Cardiac septum (tissue), 1 donor: ENCODE results near the gene PTPN1. TPM values are rescaled to one million over a fixed set of nuclear protein-coding genes. Genes with fewer than 3 reads are reported as not detected.
"Not testable (repeated sequence)": the region's sequence is repeated elsewhere in the genome, so short reads cannot be mapped to it uniquely, and the experiment has no call there.

Source experiments
- DNase-seq: peaks from one replicate; pipeline ENCODE4 v3.0.0-alpha.2; 2020; ENCODE audit warnings: low spot score
- intact Hi-C: fragments of 100-400 bp; cut with DNase I; formaldehyde crosslinking; loops from one replicate; pipeline ENCODE4 v1.14.0; 2022
- total RNA-seq: library from RNA; stranded (reverse); fragmentation: NEBNext Ultra II Directional; extraction: Animal tissue kit (Norgen Biotek cat#: 25700); gene quantifications from one replicate; pipeline ENCODE4 v1.2.1, GENCODE V29; 2021
- donor health status: DM: no; HTN: no; CAD: no.

Gene PTPN1
- total RNA-seq, 1 donor from 2014 or later = 34.2 TPM

DNA sequence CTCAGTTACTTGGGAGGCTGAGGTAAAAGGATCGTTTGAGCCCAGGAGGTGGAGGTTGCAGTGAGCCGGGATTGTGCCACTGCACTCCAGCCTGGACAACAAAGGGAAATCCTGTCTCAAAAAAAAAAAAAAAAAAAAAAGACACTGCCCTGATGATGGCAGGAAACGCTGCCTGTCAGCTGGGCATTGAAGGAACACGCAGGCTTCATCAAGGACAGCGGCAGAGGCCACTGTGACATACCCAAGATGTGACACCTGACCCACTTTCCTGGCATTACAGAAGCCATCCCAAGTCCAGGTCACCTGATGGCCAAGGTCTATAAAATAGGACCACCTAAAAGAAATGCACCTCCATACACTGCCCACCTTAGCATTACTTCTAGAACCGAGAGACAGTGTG is 105.2 kb downstream of the PTPN1 start:
- no peak for DNase-seq
- intact Hi-C loops = no loop called here

DNA sequence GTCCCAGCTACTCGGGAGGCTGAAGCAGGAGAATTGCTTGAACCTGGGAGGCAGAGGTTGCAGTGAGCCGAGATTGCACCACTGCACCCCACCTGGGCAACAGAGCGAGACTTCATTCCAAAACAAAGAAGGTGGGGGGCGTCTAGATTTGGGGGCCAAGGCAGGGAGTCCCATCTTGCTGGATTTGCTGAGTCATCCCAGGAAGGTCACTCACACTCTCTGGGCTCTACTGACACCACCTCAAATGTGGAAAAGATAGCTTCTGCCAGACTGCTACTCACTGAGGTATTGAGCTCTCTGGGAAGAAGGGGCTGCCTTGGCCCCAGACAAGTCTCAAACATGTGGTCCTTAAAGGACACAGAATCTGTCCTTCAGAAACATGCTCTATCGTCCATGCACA is 106.8 kb downstream of the PTPN1 start:
- DNase-seq = no peak
- intact Hi-C loops = no loop called here

DNA sequence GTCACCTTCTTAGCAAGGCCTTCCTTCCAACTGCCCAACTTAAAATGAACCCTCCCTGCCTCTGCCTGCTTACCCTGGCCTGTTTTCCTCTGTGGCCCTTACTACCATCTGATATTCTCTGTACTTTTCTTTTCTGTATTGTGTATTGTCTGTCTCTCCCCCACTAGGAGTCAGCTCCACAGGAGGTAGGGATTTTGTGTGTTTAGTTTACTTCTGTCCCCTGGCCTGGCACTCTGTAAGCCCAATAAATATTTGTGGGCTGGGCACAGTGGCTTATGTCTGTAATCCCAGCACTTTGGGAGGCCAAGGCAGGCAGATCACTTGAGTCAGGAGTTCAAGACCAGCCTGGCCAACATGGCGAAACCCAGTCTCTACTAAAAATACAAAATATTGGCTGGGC is 108.4 kb downstream of the PTPN1 start:
- no peak for DNase-seq
- intact Hi-C loops = no loop called here

DNA sequence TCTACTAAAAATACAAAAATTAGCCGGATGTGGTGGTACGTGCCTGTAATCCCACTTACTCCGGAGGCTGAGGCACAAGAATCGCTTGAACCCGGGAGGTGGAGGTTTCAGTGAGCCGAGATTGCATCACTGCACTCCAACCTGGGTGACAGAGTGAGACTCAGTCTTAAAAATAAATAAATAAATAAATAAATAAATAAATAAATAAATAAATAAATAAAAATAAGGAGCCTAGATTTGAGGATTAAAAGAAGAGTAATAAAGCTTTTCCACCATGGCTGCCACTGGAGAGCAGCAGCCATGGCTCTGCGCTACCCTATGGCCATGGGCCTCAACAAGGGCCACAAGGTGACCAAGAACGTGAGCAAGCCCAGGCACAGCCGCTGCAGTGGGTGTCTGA is 110.3 kb downstream of the PTPN1 start:
- DNase-seq, intact Hi-C loops: not testable (repeated sequence)

DNA sequence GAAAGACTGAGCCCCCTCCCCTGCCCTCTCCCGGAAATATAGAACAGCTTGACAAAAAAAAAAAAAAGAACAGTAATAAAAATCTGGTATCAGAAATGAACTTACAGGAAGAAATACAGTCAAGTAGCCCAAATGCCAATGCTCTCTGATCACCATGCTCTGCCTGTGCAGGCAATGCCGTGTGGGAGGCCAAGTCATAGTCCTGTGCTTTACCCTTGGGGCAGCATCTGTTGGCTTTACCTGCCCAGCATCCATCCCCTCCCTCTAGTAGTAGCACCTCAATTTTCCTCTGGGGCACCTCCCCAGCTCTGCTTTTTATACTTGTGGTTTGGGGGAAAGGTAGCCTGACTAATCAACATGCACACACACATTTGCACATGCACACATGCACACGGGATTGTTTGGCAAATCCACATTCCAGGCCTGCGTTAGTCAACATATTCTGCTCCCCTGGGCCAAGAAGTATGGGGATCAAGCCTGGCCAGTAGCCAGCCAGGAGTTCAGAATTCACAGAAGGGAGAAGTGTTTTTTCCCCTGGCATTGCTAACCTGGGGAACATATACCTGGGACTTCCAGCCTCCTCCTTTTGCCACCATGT is 111.0 kb downstream of the PTPN1 start:
- DNase-seq = no peak
- intact Hi-C loops = no loop called here

DNA sequence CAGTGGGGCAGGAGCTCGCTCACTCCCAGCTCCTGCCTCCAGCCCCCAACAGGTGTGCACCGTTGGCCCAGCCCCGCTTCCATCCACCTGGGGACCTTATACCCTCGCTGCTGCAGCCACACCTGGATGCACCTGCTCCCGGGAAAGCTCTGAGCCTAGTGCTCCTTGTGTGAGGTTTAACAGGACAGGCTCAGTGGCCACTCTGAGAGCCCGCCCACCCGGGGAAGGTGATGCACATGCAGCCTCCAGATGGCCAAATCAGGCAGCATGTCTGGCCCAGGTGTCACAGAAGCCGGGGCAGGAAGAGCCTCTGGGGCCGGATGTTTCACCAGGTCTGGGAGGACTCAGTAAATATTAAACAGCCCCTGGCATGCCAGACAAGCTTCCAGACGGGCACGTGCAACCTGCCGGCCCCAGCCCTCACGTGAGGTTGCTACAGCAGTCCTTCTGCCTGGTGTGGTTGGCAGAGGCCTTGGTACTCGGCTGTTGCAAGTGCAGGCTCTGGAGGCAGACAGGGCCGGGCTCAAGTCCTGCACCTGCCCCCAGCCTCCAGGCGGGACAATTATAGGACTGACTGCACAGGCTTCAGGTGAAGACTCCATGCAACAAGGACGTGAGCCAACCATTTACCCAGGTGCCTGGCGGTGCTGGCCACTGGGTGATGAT is 114.3 kb downstream of the PTPN1 start:
- intact Hi-C loops = no loop called here
- DNase-seq = no peak

DNA sequence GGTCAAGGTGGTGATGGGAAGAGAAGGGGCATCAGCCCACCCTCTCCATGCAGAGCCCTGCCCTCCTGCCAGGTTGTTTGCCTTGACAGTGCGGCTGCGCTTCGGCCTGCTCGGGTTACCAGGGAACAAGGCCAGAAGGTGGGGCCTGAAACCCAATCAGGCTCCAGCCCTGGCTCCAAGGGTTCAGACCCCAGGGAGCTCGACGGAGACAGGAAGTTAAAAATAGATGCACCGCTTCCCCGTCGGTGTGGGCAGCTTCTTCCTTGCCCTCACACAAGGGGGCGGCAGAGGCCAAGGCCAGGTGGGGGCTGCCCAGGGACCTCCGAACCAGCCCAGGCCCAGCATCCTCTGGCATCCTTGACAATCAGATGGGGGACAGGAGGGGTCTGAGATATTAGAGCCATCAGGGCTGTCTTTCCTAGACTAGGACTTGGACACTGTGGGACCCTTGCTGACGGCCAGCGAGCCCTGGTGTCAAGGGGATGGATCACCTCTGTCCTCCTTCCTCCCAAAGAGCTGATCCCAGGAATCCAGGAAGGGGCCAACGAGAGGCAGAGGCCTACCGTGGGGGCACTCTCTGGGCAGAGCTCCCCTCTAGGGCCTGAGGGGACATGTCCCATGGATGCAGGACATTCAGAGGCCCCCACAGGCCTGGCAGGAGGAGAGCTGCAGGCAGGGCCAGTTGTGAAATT is 115.9 kb downstream of the PTPN1 start:
- intact Hi-C loops = no loop called here
- DNase-seq = no peak

DNA sequence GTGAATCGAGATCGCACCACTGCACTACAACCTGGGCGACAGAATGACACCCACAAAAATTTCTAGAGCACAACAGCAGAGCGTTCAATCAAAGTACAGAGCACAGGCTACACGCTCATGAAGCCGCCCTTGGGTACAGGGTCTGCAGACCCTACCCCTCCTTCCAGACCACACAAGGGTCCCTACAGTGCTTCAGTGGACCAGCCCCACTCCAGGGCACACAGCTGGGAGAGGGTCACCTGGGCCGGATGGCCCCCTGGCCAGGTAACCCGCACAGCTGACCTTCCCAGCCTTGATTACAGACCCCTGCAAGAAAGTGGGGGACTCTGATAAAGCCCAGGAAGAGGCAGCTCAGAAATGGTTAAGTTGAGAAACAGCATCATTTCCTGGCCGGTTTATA is 117.6 kb downstream of the PTPN1 start:
- intact Hi-C loops = loop anchor here (2.0 kb wide), 1 partner anchor 117 kb away; no protein-coding TSS in a partner anchor
- DNase-seq = no peak

DNA sequence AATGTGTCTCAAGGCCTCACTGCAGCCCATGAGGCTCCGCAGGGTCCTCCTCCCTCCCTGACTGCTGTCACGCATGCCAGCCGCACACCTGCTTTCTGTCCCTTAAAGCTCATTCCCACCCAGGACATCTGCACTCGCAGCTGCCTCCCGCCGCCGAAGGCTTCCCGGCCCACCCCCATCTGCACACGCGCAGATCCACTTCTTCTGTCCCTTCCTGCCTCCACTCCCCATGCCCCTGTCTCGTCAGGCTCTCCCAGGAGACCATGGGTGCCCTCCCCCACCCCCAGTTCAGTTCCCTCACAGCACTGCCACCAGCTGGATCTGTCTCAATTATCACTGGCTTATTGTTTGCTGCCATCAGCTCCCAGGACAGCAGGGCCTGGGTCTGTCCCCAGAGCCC is 118.1 kb downstream of the PTPN1 start:
- no peak for DNase-seq
- intact Hi-C loops = loop anchor here (2.0 kb wide), 1 partner anchor 116 kb away; no protein-coding TSS in a partner anchor

DNA sequence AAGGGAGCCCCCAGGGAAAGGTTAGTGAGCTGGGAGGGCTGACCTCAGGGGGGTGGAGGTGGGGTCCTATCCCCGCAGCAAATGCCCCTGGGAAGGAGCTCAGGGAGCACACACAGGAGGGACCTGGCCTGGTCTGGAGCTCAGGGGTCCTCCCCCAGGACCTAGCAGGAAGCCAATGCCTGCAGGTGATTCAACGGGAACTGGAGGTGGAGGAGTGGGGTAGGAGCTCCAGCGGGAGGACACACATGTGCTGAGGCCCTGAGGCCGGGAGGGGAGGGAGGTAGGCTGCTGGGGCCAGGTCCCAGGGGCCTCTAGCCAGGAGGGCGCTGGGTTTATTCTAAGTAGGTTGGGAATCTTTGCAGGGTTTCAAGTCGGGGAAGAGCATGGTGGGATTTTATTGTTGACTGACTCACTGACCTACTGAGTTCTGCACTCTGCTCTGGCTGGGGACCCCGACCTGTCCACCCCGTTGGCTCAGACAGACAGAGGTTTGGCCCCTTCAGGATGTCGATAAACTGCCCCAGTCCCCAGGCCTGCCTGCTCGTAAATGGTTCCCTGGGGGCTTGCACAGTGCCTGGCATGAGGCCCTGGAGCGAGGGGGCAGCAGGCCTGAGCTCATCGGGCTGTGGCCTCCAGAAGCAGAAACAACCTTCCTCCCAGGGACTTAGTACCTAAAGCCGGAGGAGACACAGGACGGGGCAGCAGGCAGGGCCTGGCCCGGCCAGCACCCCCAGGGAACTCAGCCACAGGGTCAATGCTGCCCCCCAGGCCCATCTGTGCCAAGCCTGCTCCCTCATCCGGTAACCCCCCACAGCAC is 118.9 kb downstream of the PTPN1 start:
- no peak for DNase-seq

DNA sequence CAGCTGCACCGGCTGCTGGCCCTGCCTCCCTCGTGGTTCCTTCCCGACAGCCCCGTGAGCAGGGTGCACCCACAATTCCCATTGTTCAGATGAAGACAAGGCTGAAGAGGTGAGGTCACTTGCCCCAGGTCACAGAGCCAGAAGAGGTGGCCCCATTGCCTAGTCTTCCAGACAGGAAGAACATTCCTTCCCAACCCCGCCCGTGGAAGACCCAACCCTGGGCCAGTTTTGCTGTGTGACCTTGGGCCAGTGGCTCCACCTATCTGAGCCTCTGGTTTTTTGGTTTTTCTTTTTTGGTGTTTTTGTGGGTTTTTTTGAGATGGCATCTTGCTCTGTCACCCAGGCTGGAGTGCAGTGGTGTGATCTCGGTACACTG is 119.5 kb downstream of the PTPN1 start:
- intact Hi-C loops = loop anchor here (2.0 kb wide), 1 partner anchor 115 kb away; no protein-coding TSS in a partner anchor
- no peak for DNase-seq

More for the DNA sequence above, 118.9 kb downstream of the PTPN1 start:
- intact Hi-C loops = loop anchor here (2.0 kb wide), 1 partner anchor 116 kb away; no protein-coding TSS in a partner anchor

DNA sequence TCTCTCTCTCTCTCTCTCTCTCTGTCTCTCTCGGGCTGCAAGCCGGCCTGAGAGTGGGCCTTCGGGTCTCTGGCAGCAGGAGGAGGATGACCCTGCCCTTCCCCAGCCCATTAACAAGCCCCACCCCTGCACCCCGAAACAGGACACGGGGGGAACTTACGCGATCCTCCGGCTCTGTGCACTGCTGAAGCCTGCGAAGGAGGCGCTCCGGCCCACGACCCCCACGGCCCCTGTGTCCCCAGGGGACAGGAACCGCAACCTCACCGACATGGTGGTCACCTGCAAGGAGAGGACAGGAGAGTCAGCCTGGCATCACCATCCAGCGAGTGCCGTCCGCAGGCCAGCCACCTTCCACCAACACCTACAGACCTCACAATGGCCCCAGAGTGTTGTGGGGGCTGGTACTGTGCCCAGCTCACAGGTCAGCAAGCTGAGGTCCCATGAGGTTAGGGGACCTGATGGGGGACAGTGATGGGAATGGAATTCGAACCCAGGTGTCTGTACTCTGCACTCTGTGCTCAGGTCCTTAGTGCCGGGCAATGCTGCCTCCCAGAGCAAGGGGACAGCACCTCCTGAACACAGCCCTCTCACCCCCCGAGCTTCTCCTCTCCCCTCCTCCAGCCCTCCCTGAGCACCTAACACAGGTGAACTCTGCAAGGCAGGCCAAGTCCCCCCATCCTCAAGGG is 120.5 kb downstream of the PTPN1 start:
- DNase-seq = no peak
- intact Hi-C loops = no loop called here

DNA sequence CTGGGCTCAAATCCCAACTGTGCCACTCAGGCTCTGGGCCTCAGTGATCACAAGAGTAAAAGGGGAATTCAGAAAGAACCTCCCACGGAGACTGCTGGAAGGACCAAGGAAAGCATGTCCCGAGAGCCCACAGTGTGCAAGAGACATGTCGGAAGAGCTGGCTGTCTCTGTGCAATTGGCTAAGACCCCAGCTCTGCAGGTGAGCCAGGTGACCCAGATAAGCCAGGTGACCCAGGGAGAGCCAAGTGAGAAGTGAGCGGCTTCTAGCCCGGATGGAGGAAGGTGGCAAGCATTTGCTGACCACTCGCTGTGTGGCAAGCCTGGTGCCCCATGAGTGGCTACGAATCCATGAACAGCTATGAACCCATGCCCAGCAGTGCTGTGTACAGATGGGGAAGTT is 122.1 kb downstream of the PTPN1 start:
- no peak for DNase-seq
- intact Hi-C loops = no loop called here

DNA sequence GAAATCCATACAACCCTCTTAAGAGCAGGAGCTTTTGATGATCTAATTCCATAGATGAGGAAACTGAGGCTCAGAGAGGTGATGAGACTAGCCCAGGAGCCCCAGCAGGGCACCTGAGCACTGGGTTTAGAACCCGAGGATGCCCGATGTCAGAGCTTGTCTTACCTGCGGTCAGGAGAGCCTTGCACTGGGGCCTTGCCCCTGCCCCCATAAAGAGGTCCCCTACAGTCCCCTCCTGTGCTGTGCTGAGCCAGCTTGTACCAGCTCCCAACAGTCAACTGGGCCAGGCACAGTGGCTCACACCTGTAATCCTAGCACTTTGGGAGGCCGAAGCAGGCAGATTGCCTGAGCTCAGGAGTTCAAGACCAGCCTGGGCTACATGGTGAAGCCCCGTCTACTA is 122.5 kb downstream of the PTPN1 start:
- intact Hi-C loops = no loop called here
- DNase-seq = no peak

DNA sequence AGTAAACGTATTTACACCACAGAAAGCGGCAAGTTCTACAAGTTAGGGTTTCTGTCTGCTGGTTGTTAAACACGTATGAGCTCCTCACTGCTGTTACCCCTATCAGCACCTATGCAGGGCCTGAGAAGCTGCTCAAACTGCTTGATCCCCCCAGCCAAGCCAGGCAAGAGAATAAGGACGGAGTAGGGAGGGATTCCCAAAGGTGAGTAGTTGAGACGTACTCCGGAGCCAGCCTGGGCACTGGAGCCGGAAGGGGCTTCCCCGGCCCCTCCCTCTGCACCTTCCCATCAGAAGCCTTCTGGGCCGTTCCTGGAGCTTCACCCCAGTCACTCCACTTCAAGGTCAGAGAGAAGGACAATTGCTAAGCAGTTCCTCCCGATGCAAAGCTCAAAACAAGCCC is 123.2 kb downstream of the PTPN1 start:
- DNase-seq = no peak
- intact Hi-C loops = no loop called here

DNA sequence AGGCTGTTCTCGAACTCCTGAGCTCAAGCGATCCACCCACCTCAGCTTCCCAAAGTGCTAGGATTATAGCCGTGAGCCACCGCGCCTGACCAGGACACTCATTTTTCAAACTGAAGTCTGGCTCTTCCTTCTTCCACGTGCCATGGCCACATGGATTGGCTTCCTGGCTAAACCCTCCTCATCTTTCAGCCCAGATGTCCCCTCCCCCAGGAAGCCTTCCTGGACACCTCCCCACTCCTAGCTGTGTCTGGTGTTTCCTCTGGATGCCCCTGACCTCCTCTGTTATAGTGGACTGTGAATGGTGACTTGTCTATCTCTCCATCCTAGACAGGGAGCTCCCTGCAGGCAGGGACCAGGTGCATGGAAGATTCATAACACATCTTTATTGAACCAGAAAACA is 124.0 kb downstream of the PTPN1 start:
- intact Hi-C loops = no loop called here
- no peak for DNase-seq
